Measurements from ENCODE around the gene RINL.

DNA sequence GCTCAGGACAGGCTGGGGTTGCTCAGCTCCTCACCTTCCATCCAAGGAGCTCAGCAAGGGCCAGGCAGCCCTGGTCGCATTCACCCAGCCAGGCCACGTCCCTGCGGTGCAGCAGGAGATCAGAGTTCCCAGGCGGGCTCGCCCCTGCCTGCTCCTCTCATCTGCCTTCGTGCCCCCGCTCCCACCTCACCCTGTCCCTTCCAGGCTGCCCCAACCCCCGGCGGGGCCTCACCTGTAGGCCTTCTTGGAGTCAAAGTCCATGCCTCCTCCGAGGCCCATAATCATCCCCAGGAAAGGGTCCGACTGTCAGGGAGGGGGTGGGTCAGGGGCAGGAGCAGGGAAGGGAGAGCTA lies 1.3 kb upstream of the RINL start:
- TF ChIP-seq, protein P1, sequence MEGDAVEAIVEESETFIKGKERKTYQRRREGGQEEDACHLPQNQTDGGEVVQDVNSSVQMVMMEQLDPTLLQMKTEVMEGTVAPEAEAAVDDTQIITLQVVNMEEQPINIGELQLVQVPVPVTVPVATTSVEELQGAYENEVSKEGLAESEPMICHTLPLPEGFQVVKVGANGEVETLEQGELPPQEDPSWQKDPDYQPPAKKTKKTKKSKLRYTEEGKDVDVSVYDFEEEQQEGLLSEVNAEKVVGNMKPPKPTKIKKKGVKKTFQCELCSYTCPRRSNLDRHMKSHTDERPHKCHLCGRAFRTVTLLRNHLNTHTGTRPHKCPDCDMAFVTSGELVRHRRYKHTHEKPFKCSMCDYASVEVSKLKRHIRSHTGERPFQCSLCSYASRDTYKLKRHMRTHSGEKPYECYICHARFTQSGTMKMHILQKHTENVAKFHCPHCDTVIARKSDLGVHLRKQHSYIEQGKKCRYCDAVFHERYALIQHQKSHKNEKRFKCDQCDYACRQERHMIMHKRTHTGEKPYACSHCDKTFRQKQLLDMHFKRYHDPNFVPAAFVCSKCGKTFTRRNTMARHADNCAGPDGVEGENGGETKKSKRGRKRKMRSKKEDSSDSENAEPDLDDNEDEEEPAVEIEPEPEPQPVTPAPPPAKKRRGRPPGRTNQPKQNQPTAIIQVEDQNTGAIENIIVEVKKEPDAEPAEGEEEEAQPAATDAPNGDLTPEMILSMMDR (IDR thresholded peaks at IDR 0.05), result no peak
- TF ChIP-seq POLR2AphosphoS5 (IDR thresholded peaks at IDR 0.05; ENCODE audit: low read depth, low read length), result no peak
